Upper lobe of right lung (tissue), 1 donor: ENCODE measurements around the gene FXYD6. TPM values are rescaled to one million over a fixed set of nuclear protein-coding genes. Genes with fewer than 3 reads are reported as not detected.

Experiments used
- ATAC-seq: fragments of 200-7000 bp; cut with Tn5 transposase; one replicate; pipeline ENCODE4 v1.9.1; 2020; ENCODE audit warnings: mild to moderate bottlenecking, moderate library complexity
- DNase-seq: peaks from one replicate; pipeline ENCODE4 v3.0.0-alpha.2; 2020
- H3K27ac ChIP-seq: fragments of 200-600 bp; one replicate; pipeline ENCODE4 v1.8.0; 2022
- H3K27me3 ChIP-seq: fragments of 200-600 bp; one replicate; pipeline ENCODE4 v1.8.0; 2022; ENCODE audit warnings: mild to moderate bottlenecking
- H3K36me3 ChIP-seq: fragments of 200-600 bp; one replicate; pipeline ENCODE4 v1.8.0; 2022
- H3K4me1 ChIP-seq: fragments of 200-600 bp; one replicate; pipeline ENCODE4 v1.8.0; 2022
- H3K4me3 ChIP-seq: fragments of 200-600 bp; one replicate; pipeline ENCODE4 v1.8.0; 2022; ENCODE audit warnings: mild to moderate bottlenecking
- H3K9me3 ChIP-seq: fragments of 200-600 bp; one replicate; pipeline ENCODE4 v1.8.0; 2022
- CTCF ChIP-seq: fragments of 200-600 bp; IDR thresholded peaks from one replicate; pipeline ENCODE4 v1.8.0; 2022; ENCODE audit warnings: antibody characterized with exemption
- intact Hi-C: fragments of 100-400 bp; cut with DNase I; formaldehyde crosslinking; loops from one replicate; pipeline ENCODE4 v1.11.0; 2022
- total RNA-seq: library from RNA; stranded (reverse); fragmentation: NEBNext Ultra II Directional; extraction: Animal tissue kit (Norgen Biotek cat#: 25700); gene quantifications from one replicate; pipeline ENCODE4 v1.2.1, GENCODE V29; 2021
- donor health status: DM: no; HTN: yes; CAD: no; lungs with severe emphysema.

The FXYD6 gene
- total RNA-seq, 1 donor from 2014 or later = 59.0 TPM

- Histone ChIP-seq H3K36me3 (no peaks in the 10 kb centered on the region), H3K9me3 (no peaks in the 10 kb centered on the region), H3K27ac (no peak overlapping the region), H3K4me1 (peaks cover 8% of the 10 kb centered on the region), H3K4me3 (no peak overlapping the region), H3K27me3 (peaks cover 12% of the 10 kb centered on the region)
- ATAC-seq = no peak
- no peak for DNase-seq
- no peak for TF ChIP-seq CTCF
- intact Hi-C loops = no loop called here
Measured at GRCh38 chr11:117882311-117882905, 6.0 kb upstream of the FXYD6 start.

DNA sequence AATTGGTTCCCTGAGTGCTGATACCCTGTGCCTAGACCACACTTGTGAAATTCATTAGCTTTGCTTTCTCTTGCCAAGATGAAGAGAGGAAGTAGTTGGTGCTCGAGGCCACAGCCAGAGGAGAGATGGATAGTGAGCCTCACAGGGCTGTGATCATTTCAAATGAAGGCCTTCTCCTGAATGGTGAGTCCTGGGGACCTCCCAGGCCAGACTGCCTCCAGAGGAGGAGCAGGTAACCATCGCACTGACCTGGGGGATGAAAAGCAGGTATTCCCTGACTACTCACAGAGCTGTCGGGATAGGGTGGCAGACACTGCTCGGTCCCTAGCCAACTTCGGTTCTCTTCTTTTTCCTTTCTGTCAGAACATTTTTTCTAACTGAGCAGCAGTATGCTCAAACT lies 4.8 kb upstream of the FXYD6 start:
- intact Hi-C loops = no loop called here
- Histone ChIP-seq H3K4me3 (no peak overlapping the region), H3K9me3 (no peaks in the 10 kb centered on the region), H3K27me3 (peaks cover 16% of the 10 kb centered on the region), H3K36me3 (no peaks in the 10 kb centered on the region), H3K27ac (no peak overlapping the region), H3K4me1 (peaks cover 14% of the 10 kb centered on the region)
- ATAC-seq (no peak), DNase-seq (no peak)
- TF ChIP-seq CTCF = no peak

DNA sequence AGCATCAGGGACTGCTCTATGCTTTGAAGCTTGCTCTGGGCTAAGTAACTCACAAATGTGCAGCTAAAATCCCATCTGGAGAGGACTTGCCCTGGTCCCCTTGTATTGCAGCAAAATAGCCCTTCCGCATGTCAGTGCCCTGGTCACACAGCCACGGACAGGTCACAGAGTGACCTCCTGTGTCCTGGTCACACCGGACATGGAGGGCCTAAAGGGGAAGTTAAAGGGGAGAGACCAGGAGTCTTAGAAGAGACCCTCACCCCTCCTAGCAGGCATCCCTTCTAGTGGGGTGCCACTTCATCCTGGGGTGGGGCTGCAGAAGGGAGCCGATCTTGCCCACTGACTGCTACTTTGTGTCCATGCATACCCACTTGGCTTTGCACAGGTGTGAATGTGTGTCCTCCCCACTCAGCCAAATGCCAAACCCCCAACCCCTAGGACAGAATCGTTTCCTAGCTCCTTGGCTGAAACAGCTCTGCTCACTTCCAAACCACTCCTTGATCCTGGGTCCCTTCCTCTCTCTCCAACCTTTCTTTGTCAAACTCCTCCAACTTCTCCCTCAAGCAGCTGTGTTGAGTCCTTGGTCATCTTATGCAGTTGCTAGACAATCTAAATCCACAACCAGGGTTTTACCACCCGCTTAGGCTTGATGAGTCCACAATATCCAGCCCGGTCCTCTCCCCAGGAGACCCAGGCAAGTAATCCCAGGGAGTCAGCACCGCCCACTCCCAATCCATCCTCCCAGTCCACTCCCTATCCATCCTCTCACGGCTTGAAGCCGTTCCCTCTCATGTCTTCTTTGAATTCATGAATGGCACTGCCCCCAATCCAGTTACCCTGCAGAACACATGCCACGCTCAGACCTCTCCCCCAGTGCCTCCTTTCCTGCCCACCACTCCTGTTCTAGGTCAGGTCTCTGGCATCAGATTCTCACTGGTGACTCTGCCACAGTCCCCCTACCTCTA lies 3.3 kb upstream of the FXYD6 start:
- ATAC-seq (no peak), DNase-seq (no peak)
- TF ChIP-seq CTCF = no peak
- Histone ChIP-seq H3K27me3 (peaks cover 30% of the 10 kb centered on the region), H3K4me1 (peaks cover 21% of the 10 kb centered on the region), H3K36me3 (no peaks in the 10 kb centered on the region), H3K9me3 (no peaks in the 10 kb centered on the region), H3K4me3 (no peak overlapping the region), H3K27ac (no peak overlapping the region)
- intact Hi-C loops = no loop called here

- ATAC-seq (no peak), DNase-seq (no peak)
- Histone ChIP-seq H3K9me3 (no peaks in the 10 kb centered on the region), H3K27ac (no peak overlapping the region), H3K4me3 (no peak overlapping the region), H3K4me1 (peaks cover 27% of the 10 kb centered on the region), H3K36me3 (no peaks in the 10 kb centered on the region), H3K27me3 (peaks cover 37% of the 10 kb centered on the region)
- no peak for TF ChIP-seq CTCF
- intact Hi-C loops = no loop called here
Measured at GRCh38 chr11:117878939-117879475, 2.5 kb upstream of the FXYD6 start.

- Histone ChIP-seq H3K9me3 (no peaks in the 10 kb centered on the region), H3K27ac (no peak overlapping the region), H3K27me3 (peaks cover 40% of the 10 kb centered on the region), H3K36me3 (no peaks in the 10 kb centered on the region), H3K4me3 (no peak overlapping the region), H3K4me1 (peaks cover 32% of the 10 kb centered on the region)
- no peak for TF ChIP-seq CTCF
- DNase-seq = no peak
- no peak for ATAC-seq
- intact Hi-C loops = no loop called here
Measured at GRCh38 chr11:117878314-117878938, 2.0 kb upstream of the FXYD6 start.
